Left kidney (tissue), 2 donors: ENCODE measurements around the gene CCHCR1. TPM values are rescaled to one million over a fixed set of nuclear protein-coding genes. Genes with fewer than 3 reads are reported as not detected.

ENCODE experiments used
- DNase-seq: peaks from one replicate; pipeline ENCODE4 v3.0.0-alpha.2; 2013
- polyA plus RNA-seq: library from polyadenylated mRNA; unstranded; fragments of 120-200 nt; gene quantifications from one replicate; pipeline ENCODE4 v1.2.1, GENCODE V29; 2013; ENCODE audit not compliant: insufficient read length

Gene CCHCR1
- polyA plus RNA-seq, 1 donor, result 37.2 TPM

GRCh38 chr6:31163922-31164321 is 6.3 kb upstream of the CCHCR1 start:
- DNase-seq, result no peak

- DNase-seq, result no peak
These were observed 5.0 kb upstream of the CCHCR1 start for GRCh38 chr6:31162463-31163165.

- no peak for DNase-seq
These were observed 3.9 kb upstream of the CCHCR1 start for GRCh38 chr6:31161216-31162126.

DNA sequence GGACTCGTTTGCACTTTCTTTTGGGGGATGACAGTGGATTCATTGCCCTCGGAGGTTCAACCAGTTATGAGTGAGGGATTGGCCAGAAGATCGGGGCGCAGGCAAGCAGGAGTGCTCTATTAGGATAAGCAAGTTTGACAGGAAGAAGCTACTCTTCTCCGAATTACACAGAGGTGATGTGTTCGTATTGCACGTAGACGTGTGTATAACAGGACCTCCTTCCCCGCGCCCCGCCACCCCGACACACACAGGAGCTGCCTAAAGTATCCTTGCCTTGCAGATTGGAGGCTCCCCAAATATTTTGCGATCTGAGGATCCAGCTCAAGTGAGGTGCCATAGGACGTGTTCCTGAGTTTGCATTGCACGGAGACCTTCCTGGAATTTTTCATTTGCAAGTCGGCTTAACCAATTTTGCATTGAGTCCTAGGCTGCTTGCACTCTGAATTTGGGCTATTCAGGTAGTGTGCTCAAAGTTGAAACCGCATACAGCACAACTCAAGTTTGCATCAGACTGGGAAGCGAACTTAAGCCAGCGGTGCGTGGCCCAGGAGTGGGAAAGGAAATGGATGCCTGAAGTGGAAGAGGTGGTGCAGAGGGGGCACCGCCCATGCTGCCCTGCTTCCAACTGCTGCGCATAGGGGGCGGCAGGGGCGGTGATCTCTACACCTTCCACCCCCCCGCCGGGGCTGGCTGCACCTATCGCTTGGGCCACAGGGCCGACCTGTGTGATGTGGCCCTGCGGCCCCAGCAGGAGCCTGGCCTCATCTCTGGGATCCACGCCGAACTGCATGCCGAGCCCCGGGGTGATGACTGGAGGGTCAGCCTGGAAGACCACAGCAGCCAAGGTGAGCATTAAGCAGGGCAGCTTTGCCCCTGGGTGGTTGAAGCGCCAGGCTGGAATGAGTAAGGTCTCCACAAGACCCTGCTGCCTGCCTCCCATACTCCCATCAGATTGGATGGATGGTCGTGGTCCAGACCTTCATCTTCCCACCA is 1.6 kb upstream of the CCHCR1 start:
- no peak for DNase-seq

DNA sequence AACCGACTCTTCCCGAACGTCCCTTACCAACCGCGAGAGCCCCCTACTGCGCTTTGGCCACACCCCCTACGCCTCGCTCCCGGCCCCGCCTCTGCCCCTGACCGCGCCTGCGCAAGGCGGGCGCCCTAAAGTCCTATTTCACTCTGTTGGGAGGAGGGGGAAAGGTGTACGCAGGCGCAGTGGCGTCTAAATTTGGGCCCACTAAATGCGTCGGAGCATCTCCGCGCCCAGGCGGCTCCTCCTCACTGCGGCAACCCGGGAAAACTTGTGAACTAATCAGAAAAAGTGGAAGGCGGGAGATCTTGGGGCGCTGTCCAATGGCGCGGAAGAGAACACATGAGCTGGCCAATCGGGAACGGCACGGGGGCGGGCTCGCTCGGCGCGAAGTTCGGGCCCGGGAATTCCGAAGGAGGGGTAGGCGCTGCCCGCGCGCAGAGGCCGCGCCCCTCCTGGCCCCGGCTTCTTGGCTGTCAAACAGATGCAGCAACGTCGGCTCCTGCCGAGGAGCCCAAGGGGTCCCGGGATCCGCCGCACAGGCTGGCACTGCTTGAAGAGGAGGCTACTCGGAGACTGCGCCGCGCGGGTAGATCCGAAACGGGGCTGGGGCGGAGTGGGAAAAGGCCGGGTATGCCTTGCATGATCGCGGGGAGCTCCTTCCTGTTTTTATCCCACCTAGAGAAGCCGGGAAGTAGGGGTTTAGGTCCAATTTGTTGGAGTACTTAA is 699 bp upstream of the CCHCR1 start, which contains the start of gene TCF19:
Gene TCF19 (plus strand): TSS at position 450 of the 723 bp plus-strand sequence. CDS start 881 bp downstream, outside the sequence.
- DNase-seq, result peak; percentile 100

DNA sequence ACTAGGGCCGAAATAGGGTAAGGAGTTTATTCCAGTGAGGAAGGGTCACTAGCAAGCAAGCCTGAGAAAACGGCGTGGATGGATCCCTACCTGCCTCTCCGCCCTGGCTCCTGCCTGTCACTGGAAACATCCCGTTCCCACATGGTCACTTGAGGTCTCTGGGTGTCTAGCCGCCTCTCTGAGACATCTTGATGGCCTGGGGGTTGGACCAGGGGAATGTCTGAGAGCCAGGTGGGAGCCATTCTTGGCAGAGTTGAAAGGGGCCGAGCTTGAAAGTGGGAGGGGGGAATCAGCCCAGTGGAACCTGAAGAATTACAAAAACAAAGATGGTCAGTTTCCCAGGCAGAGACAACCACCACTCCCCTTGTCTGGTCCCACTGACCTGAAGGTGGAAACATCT is 961 bp downstream of the CCHCR1 start:
- no peak for DNase-seq

DNA sequence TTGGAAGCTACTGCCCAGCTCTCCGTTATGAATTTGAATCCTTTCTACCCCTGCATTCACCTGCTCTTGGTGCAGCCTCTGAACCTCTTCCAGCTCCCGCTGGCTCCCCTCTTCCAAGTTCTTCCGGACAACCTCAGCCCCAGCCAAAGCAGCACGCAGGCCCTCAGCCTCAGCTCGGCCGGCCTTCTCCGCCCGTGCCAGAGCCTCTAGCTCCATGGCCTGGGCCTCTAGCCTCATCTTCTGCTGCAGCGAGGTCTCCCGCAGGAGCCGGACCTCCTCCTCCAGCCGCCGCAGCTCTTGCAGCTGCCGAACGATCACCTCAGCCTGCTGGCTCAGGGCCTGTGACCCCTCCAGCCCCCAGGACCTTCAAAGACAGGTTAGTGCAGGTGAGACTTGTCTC is 3.2 kb downstream of the CCHCR1 start:
- DNase-seq, result no peak

DNA sequence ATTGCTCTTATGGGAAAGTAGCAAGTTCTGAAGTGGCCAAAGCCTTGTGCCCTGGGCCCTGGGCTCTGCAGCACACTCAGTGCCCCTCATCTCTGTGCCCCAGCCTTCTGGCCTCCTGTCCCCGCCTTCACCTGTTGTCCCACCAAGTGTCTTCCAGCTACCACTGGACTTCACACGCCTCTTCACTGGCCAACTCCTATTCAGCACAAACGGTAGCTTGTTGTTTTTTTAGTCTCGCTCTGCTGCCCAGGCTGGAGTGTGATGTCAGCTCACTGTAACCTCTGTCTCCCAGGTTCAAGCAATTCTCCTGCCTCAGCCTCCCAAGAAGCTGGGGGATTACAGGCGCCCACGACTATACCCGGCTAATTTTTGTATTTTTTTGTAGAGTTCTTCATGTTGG is 4.8 kb downstream of the CCHCR1 start:
- DNase-seq, result no peak

DNA sequence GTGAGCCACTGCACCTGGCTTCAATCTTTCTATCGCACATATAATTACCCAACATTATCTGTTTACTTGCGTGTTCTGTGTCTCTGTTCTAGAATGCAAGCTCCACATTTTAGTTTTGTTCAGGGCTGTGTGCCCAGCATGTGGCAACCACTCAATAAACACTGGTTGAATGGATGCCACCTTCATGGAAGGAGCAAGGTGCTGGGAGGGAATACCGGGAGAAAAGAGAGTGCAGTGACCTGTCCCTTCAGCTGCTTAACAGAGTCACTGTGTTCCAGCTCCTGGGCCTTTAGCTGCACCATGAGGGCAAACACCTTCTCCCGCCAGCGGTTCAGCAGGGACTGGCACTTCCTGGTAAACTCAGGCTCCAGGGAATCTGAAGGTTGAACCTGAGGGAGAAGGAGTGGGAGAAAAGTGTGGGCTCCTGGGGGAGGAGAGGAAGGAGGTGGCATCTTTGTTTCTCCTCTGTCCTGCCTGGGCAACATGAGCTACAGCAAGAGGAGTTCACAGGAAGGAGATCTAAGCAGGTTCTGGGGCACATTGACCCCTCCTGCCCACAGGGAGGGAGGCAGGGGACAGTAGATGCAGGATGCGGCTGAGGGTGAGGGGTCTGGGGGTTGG is 7.7 kb downstream of the CCHCR1 start:
- no peak for DNase-seq

GRCh38 chr6:31145386-31145785 is 12.2 kb downstream of the CCHCR1 start:
- no peak for DNase-seq

- DNase-seq, result no peak
These were observed 12.6 kb downstream of the CCHCR1 start for GRCh38 chr6:31144970-31145340.

GRCh38 chr6:31144296-31144969 is 13.2 kb downstream of the CCHCR1 start:
- no peak for DNase-seq

- no peak for DNase-seq
These were observed 14.5 kb downstream of the CCHCR1 start for GRCh38 chr6:31143148-31143547.

- no peak for DNase-seq
These were observed 15.2 kb downstream of the CCHCR1 start for GRCh38 chr6:31142361-31142761.

GRCh38 chr6:31140643-31141042 is 17.0 kb downstream of the CCHCR1 start:
- DNase-seq, result no peak

- DNase-seq, result no peak
These were observed 18.0 kb downstream of the CCHCR1 start for GRCh38 chr6:31139599-31139998.

DNA sequence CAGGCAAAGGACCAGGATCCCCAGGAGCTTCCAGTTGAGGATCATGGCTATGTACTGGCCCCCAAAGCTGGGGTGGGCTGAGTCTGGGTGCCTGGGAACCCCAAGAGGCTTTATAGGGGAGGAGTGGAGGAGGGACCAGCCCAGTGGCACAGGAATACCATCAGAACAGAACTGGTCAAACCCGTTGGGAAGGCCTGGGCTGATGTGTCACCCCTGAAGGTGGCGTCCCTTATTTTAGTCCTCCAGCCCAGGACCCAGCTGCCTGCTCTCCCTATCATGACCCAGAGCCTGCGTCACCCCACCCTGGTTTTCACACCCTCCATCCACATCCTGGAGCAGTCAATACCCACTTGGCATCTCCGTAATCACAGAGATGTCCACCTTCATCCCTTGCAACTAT is 18.6 kb downstream of the CCHCR1 start, which contains the start of gene PSORS1C2:
Gene PSORS1C2 (minus strand): TSS at position 85 of the 400 bp plus-strand sequence. CDS start 40 bp downstream, at position 45.
- DNase-seq, result no peak

DNA sequence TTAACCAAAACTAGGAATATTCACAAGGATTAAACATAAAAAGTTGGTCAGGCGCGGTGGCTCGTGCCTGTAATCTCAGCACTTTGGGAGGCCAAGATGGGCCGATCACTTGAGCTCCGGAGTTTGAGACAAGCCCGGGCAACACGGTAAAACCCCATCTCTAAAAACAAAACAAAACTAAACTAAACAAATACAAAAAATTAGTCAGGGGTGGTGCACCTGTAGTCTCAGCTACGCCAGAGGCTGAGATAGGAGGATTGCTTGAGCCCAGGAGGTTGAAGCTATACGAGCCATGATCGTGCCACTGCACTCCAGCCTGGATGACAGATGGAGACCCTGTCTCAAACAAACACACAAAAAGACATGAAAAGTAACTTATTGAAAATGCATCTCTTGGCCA is 21.9 kb downstream of the CCHCR1 start:
- no peak for DNase-seq

GRCh38 chr6:31132806-31133205 is 24.8 kb downstream of the CCHCR1 start:
- DNase-seq, result no peak

- no peak for DNase-seq
These were observed 26.0 kb downstream of the CCHCR1 start for GRCh38 chr6:31131595-31131994.
